Mesendoderm (in vitro differentiated cells): Measurements from ENCODE around the gene SFR1.

ENCODE experiments used
- DNase-seq: peaks from one replicate; pipeline ENCODE4 v3.0.0; 2013
- H2AK5ac ChIP-seq: 2 replicates; pipeline ENCODE4 v1.6.1; 2013; ENCODE audit warnings: low read length, inconsistent platforms
- H2BK120ac ChIP-seq: 2 replicates; pipeline ENCODE4 v1.6.1; 2013; ENCODE audit warnings: low read depth, mild to moderate bottlenecking, low read length, moderate library complexity, mixed read lengths
- H2BK15ac ChIP-seq: replicated peaks from 2 replicates; pipeline ENCODE4 v1.6.1; 2013; ENCODE audit warnings: low read depth, mild to moderate bottlenecking, moderate library complexity
- H2BK5ac ChIP-seq: 2 replicates; pipeline ENCODE4 v1.6.1; 2013; ENCODE audit warnings: low read length, inconsistent platforms
- H3K18ac ChIP-seq: 2 replicates; pipeline ENCODE4 v1.6.1; 2013; ENCODE audit warnings: mild to moderate bottlenecking, low read length, mixed read lengths
- H3K23ac ChIP-seq: one replicate; pipeline ENCODE4 v1.6.1; 2013; ENCODE audit warnings: low read length
- H3K27ac ChIP-seq: 2 replicates; pipeline ENCODE4 v1.5.1; 2013; ENCODE audit warnings: low read depth, mild to moderate bottlenecking, inconsistent platforms, low read length, moderate library complexity
- H3K27me3 ChIP-seq: 2 replicates; pipeline ENCODE4 v1.6.1; 2013; ENCODE audit warnings: low read length, control low read depth, mild to moderate bottlenecking, inconsistent platforms; ENCODE audit not compliant: insufficient read depth, poor library complexity
- H3K36me3 ChIP-seq: 2 replicates; pipeline ENCODE4 v1.6.1; 2013; ENCODE audit warnings: low read length, inconsistent platforms; ENCODE audit not compliant: control insufficient read depth, insufficient read depth
- H3K4ac ChIP-seq: one replicate; pipeline ENCODE4 v1.6.1; 2013; ENCODE audit warnings: low read depth, mild to moderate bottlenecking, low read length, moderate library complexity
- H3K4me1 ChIP-seq: 2 replicates; pipeline ENCODE4 v1.6.1; 2013; ENCODE audit warnings: low read depth, low read length, inconsistent platforms; ENCODE audit not compliant: control insufficient read depth
- H3K4me2 ChIP-seq: 2 replicates; pipeline ENCODE4 v1.6.1; 2013; ENCODE audit warnings: low read length
- H3K4me3 ChIP-seq: 2 replicates; pipeline ENCODE4 v1.5.1; 2013; ENCODE audit warnings: mild to moderate bottlenecking, low read length
- H3K56ac ChIP-seq: one replicate; pipeline ENCODE4 v1.6.1; 2013; ENCODE audit warnings: low read length
- H3K79me1 ChIP-seq: 2 replicates; pipeline ENCODE4 v1.6.1; 2013; ENCODE audit warnings: low read length, inconsistent platforms
- H3K79me2 ChIP-seq: 2 replicates; pipeline ENCODE4 v1.6.1; 2013; ENCODE audit warnings: mild to moderate bottlenecking, low read length; ENCODE audit not compliant: control insufficient read depth, insufficient read depth
- H3K9ac ChIP-seq: 2 replicates; pipeline ENCODE4 v1.6.1; 2013; ENCODE audit warnings: low read length, inconsistent platforms
- H4K5ac ChIP-seq: one replicate; pipeline ENCODE4 v1.6.1; 2013; ENCODE audit warnings: low read length
- H4K8ac ChIP-seq: one replicate; pipeline ENCODE4 v1.6.1; 2013; ENCODE audit warnings: low read depth, mild to moderate bottlenecking, control low read depth, low read length, moderate library complexity
- WGBS: extraction: QIAGEN DNeasy Blood & Tissue Kit; methylation state at CpG from one replicate; pipeline ENCODE4 v1.1.7; 2013; ENCODE audit warnings: low lambda C conversion rate, missing lambda C conversion rate; ENCODE audit not compliant: insufficient coverage; ENCODE audit errors: extremely low coverage; 5-methylcytosine and 5-hydroxymethylcytosine counted together

The SFR1 gene

DNA sequence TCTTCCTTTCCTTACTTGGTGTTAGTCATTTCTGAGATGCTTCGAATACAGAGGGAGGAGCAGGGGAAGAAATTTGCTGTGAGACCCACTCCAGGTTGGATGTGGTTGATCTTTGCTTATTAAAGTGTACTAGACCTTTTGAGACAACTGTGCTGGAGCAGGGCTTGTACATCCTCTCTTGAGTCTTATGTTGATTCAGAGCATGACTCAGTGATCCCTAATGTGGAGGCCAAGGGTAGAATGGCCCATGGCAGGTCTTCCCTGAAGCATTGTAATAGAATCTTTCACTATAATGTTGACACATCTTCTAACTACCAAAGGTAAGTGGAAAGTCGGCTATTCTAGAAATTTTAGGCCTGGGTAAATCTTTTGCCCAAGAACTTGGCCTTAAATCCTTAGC is 17.0 kb upstream of the SFR1 start:
- WGBS = no CpG with 5 or more reads among the region's 2 CpGs

DNA sequence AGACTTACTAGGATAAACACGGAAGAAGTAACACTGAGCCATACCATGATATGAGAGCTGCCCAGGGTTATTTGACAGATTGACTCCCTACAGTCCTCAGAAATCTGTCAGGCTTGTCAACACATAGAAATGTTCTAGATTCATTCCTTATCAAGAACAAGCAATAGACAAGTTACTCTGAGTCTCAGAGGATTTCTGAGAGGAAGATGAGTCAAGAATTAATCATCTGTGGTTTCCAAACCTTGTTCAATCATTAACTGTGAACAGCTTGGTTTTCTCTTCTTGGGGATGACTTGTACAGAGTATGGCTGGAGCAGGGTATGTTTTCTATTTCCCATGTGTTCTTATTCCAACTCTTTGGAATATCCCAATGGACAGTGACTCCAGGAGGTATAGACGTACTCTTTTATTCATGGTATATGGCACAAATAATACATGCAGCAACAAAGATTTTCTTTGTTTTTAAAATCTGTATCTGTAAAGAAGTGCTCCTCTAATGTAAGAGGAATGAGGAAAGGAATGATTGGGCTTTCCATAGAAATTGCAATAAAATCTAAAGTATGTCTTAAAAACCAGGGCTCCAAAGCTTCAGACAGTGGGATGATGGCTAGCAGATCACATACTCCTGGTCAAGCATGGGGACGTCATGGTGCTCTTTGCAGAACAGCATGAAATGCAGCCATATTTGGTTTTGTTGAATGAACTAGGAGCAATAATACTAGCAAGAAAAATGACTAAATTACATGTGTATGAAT is 11.9 kb upstream of the SFR1 start:
- Histone ChIP-seq H3K4me2 (no peak overlapping the region), H3K27ac (no peak overlapping the region), H2BK5ac (no peak overlapping the region), H3K36me3 (no peaks in the 10 kb centered on the region), H3K79me1 (no peaks in the 10 kb centered on the region), H3K18ac (no peak overlapping the region), H3K27me3 (no peaks in the 10 kb centered on the region), H2BK15ac (no peak overlapping the region), H3K4me3 (no peak overlapping the region), H3K4ac (no peak overlapping the region), H3K79me2 (no peaks in the 10 kb centered on the region), H3K23ac (no peak overlapping the region), H4K8ac (no peak overlapping the region), H4K5ac (no peak overlapping the region), H2AK5ac (no peak overlapping the region), H3K9ac (no peak overlapping the region), H3K56ac (no peak overlapping the region), H3K4me1 (no peaks in the 10 kb centered on the region), H2BK120ac (no peak overlapping the region)
- no peak for DNase-seq
- WGBS = no CpG with 5 or more reads among the region's 3 CpGs

More for the DNA sequence above, 17.0 kb upstream of the SFR1 start:
- Histone ChIP-seq H3K4me1 (no peaks in the 10 kb centered on the region), H3K18ac (no peak overlapping the region), H4K8ac (no peak overlapping the region), H3K4me3 (no peak overlapping the region), H4K5ac (no peak overlapping the region), H3K27me3 (no peaks in the 10 kb centered on the region), H3K9ac (no peak overlapping the region), H2BK120ac (no peak overlapping the region), H3K4me2 (no peak overlapping the region), H2BK5ac (no peak overlapping the region), H3K23ac (no peak overlapping the region), H2AK5ac (no peak overlapping the region), H2BK15ac (no peak overlapping the region), H3K79me1 (no peaks in the 10 kb centered on the region), H3K56ac (no peak overlapping the region), H3K79me2 (no peaks in the 10 kb centered on the region), H3K36me3 (no peaks in the 10 kb centered on the region), H3K27ac (no peak overlapping the region), H3K4ac (no peak overlapping the region)
- no peak for DNase-seq

DNA sequence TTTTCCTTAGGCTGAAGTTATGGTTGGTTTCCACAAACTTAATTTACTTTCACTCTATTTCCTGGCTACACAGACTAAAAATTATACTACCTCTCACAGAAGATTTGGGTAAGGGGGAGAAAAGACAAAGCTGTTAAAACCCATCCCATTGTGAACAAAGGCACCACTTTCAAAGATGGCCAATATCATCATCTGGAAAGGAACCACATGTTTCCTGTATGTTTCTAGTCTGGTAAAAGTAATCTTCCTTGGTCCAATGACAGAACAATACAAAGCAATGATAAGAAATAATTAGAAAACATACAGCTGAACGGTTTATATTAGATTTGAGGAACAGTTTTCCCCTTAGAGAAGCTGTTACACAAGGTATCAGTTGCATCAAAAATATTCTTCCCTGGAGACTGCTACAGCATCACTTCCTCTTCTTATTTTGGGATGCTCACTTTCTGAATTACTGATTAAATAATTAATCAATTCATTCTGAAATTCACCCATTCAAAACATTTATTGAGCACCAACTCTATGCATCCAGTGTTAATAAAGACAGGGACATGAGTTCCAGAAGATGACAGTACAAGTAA is 8.5 kb upstream of the SFR1 start:
- H3K18ac ChIP-seq = no peak overlapping the region
- H3K27ac ChIP-seq = no peak overlapping the region
- no peak overlapping the region for H4K8ac ChIP-seq
- no peaks in the 10 kb centered on the region for H3K79me1 ChIP-seq
- H3K23ac ChIP-seq = no peak overlapping the region
- no CpG with 5 or more reads among the region's 1 CpG for WGBS
- H3K4me2 ChIP-seq = no peak overlapping the region
- no peak overlapping the region for H3K4me3 ChIP-seq
- H4K5ac ChIP-seq = no peak overlapping the region
- no peak for DNase-seq
- no peak overlapping the region for H3K4ac ChIP-seq
- H3K4me1 ChIP-seq = no peaks in the 10 kb centered on the region
- H2BK15ac ChIP-seq = no peak overlapping the region
- no peak overlapping the region for H3K9ac ChIP-seq
- no peak overlapping the region for H2BK5ac ChIP-seq
- no peak overlapping the region for H3K56ac ChIP-seq
- H2BK120ac ChIP-seq = no peak overlapping the region
- H3K79me2 ChIP-seq = no peaks in the 10 kb centered on the region
- no peaks in the 10 kb centered on the region for H3K27me3 ChIP-seq
- no peaks in the 10 kb centered on the region for H3K36me3 ChIP-seq
- no peak overlapping the region for H2AK5ac ChIP-seq

DNA sequence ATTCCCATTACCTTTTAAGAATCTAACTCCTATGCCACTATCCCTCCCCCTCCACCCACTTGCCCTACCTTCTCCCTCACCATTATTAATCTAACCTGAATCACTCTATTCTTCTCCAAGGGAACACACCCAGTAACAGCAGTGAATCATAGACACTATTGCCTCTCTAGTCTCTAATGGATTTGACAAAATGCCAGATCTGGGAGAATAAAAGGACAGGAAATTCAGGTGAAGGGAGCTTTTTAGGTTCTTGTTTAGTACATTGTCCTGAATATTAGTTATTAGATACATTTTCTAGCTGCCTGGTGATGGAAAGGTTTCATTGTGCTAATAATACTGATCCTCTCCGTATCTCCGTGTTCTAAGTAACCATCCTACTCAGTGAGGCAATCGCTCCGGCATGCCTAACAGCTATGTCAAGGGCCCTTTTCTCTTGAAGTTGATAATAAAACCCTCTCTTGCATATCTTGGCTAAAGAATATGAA is 4.1 kb upstream of the SFR1 start:
- Histone ChIP-seq H2AK5ac (no peak overlapping the region), H3K23ac (no peak overlapping the region), H3K27me3 (no peaks in the 10 kb centered on the region), H2BK5ac (no peak overlapping the region), H3K36me3 (no peaks in the 10 kb centered on the region), H4K5ac (no peak overlapping the region), H3K4ac (no peak overlapping the region), H3K56ac (no peak overlapping the region), H3K4me3 (no peak overlapping the region), H2BK120ac (no peak overlapping the region), H4K8ac (no peak overlapping the region), H3K79me2 (no peaks in the 10 kb centered on the region), H3K4me1 (no peaks in the 10 kb centered on the region), H2BK15ac (no peak overlapping the region), H3K27ac (no peak overlapping the region), H3K79me1 (no peaks in the 10 kb centered on the region), H3K18ac (no peak overlapping the region), H3K4me2 (no peak overlapping the region), H3K9ac (no peak overlapping the region)
- no peak for DNase-seq
- no CpG with 5 or more reads among the region's 4 CpGs for WGBS

GRCh38 chr10:104119996-104120395 is 2.0 kb upstream of the SFR1 start:
- Histone ChIP-seq H2BK5ac (no peak overlapping the region), H3K27me3 (no peaks in the 10 kb centered on the region), H3K4me2 (no peak overlapping the region), H3K79me2 (no peaks in the 10 kb centered on the region), H3K23ac (no peak overlapping the region), H3K36me3 (no peaks in the 10 kb centered on the region), H2AK5ac (no peak overlapping the region), H2BK120ac (no peak overlapping the region), H3K79me1 (no peaks in the 10 kb centered on the region), H3K9ac (no peak overlapping the region), H3K27ac (no peak overlapping the region), H4K5ac (no peak overlapping the region), H4K8ac (peak overlapping the region; percentile 39), H3K56ac (no peak overlapping the region), H3K4me1 (no peaks in the 10 kb centered on the region), H3K18ac (no peak overlapping the region), H3K4ac (no peak overlapping the region), H3K4me3 (no peak overlapping the region), H2BK15ac (peak overlapping the region; percentile 64)
- no peak for DNase-seq
- WGBS = no CpG with 5 or more reads among the region's 3 CpGs
